ENCODE measurements around the gene DLG1. TPM values are rescaled to one million over a fixed set of nuclear protein-coding genes. Genes with fewer than 3 reads are reported as not detected.

The DLG1 gene
- total RNA-seq, 1 experiment from 2014 or later = 90.2 TPM

DNA sequence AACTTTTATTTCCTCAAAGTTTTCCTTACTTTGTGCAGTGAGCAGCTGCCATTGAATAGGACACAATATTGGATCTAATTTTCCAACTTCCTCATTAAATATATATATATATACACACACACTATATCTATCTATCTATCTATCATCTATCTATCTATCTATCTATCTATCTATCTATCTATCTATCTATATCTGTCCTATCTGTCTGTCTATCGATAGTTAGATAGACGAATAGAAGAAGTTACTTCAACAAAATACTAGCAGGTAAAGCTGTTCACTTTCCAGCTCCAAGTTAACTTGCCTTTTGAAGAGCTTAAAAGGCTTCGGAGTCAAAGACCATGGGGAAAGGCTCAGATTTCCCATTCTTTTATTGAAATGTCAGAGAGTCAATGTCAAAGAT, 3.6 kb upstream of the DLG1 start:
- intact Hi-C loops (cut with micrococcal nuclease; ENCODE audit: unreplicated experiment) (no loop called here), in situ Hi-C loops (cut with HindIII; ENCODE audit: low pct_unique_long_range_greater_than_20kb, low sequenced_read_pairs) (no loop called here)
- H3K36me3 ChIP-seq (ENCODE audit: control insufficient read depth, insufficient read depth, low read length) = peaks cover 6% of the 10 kb centered on the region; the same call in 1 of the 2 replicates
- H3K4me1 ChIP-seq (ENCODE audit: control insufficient read depth, insufficient read depth, low read length) = peaks cover 8% of the 10 kb centered on the region
- no peak for ATAC-seq
- H3K27me3 ChIP-seq (ENCODE audit: control insufficient read depth, insufficient read depth, low read length) = no peaks in the 10 kb centered on the region
- H3K27ac ChIP-seq (ENCODE audit: low read length) = no peak overlapping the region
- ChIA-PET POLR2A (interaction anchor here (0.6 kb wide), 1 partner anchor 419 kb away, joined by 3 read pairs; no protein-coding TSS in a partner anchor), CTCF (no interaction called here)
- no peaks in the 10 kb centered on the region for H3K9me3 ChIP-seq (ENCODE audit: control insufficient read depth, insufficient read depth, low read depth, low read length)
- no peak for TF ChIP-seq TCF7L2 (IDR thresholded peaks at IDR 0.05; ENCODE audit: low read depth, low read length)
- no peak for TF ChIP-seq SIN3A (IDR thresholded peaks at IDR 0.05; ENCODE audit: borderline replicate concordance, insufficient read depth, low read depth, low read length)
- TF ChIP-seq, protein P1, sequence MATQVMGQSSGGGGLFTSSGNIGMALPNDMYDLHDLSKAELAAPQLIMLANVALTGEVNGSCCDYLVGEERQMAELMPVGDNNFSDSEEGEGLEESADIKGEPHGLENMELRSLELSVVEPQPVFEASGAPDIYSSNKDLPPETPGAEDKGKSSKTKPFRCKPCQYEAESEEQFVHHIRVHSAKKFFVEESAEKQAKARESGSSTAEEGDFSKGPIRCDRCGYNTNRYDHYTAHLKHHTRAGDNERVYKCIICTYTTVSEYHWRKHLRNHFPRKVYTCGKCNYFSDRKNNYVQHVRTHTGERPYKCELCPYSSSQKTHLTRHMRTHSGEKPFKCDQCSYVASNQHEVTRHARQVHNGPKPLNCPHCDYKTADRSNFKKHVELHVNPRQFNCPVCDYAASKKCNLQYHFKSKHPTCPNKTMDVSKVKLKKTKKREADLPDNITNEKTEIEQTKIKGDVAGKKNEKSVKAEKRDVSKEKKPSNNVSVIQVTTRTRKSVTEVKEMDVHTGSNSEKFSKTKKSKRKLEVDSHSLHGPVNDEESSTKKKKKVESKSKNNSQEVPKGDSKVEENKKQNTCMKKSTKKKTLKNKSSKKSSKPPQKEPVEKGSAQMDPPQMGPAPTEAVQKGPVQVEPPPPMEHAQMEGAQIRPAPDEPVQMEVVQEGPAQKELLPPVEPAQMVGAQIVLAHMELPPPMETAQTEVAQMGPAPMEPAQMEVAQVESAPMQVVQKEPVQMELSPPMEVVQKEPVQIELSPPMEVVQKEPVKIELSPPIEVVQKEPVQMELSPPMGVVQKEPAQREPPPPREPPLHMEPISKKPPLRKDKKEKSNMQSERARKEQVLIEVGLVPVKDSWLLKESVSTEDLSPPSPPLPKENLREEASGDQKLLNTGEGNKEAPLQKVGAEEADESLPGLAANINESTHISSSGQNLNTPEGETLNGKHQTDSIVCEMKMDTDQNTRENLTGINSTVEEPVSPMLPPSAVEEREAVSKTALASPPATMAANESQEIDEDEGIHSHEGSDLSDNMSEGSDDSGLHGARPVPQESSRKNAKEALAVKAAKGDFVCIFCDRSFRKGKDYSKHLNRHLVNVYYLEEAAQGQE (IDR thresholded peaks at IDR 0.05; ENCODE audit: insufficient read depth in 1 of 2, low read depth in 2 of 2, low read length in 1 of 2) = no peak
- TF ChIP-seq, protein P2, sequence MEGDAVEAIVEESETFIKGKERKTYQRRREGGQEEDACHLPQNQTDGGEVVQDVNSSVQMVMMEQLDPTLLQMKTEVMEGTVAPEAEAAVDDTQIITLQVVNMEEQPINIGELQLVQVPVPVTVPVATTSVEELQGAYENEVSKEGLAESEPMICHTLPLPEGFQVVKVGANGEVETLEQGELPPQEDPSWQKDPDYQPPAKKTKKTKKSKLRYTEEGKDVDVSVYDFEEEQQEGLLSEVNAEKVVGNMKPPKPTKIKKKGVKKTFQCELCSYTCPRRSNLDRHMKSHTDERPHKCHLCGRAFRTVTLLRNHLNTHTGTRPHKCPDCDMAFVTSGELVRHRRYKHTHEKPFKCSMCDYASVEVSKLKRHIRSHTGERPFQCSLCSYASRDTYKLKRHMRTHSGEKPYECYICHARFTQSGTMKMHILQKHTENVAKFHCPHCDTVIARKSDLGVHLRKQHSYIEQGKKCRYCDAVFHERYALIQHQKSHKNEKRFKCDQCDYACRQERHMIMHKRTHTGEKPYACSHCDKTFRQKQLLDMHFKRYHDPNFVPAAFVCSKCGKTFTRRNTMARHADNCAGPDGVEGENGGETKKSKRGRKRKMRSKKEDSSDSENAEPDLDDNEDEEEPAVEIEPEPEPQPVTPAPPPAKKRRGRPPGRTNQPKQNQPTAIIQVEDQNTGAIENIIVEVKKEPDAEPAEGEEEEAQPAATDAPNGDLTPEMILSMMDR (IDR thresholded peaks at IDR 0.05) = no peak
- no peak for DNase-seq (ENCODE audit: low read depth, low spot score)
- H3K4me3 ChIP-seq (ENCODE audit: low read depth in 2 of 2, low read length in 2 of 2) = no peak overlapping the region
- no TSS peak for BruUV-seq (replicated peaks)

DNA sequence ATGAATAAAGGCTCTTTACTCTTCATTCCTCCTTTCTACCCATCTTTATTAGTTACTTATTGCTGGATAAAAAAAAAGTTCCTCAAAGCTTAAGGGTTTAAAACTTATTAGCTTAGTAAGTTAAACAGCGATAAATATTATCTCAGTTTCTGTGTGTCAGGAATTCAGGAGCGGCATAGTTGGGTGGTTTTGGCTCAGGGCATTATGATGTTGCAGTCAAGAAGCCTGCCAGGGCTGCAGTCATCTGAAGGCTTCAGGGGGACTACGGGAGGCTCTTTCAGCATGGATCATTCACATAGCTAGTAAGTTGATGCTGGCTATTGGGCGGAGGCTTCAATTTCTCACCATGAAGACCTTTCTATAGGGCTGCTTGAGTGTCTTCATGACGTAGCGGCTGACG, 1.9 kb upstream of the DLG1 start:
- Histone ChIP-seq H3K4me1 (ENCODE audit: control insufficient read depth, insufficient read depth, low read length) (peaks cover 20% of the 10 kb centered on the region), H3K9me3 (ENCODE audit: control insufficient read depth, insufficient read depth, low read depth, low read length) (no peaks in the 10 kb centered on the region), H3K27ac (ENCODE audit: low read length) (no peak overlapping the region), H3K27me3 (ENCODE audit: control insufficient read depth, insufficient read depth, low read length) (no peaks in the 10 kb centered on the region), H3K36me3 (ENCODE audit: control insufficient read depth, insufficient read depth, low read length) (peaks cover 20% of the 10 kb centered on the region), H3K4me3 (ENCODE audit: low read depth in 2 of 2, low read length in 2 of 2) (no peak overlapping the region)
- no peak for DNase-seq (ENCODE audit: low read depth, low spot score)
- POLR2A ChIA-PET = no interaction called here
- no TSS peak for BruUV-seq (replicated peaks)
- CTCF ChIA-PET = no interaction called here
- TF ChIP-seq, protein P1 (IDR thresholded peaks at IDR 0.05; ENCODE audit: insufficient read depth in 1 of 2, low read depth in 2 of 2, low read length in 1 of 2) = no peak
- no peak for TF ChIP-seq POLR2AphosphoS5 (IDR thresholded peaks at IDR 0.05; ENCODE audit: low read depth, low read length)
- no peak for TF ChIP-seq TCF7L2 (IDR thresholded peaks at IDR 0.05; ENCODE audit: low read depth, low read length)
- TF ChIP-seq SIN3A (IDR thresholded peaks at IDR 0.05; ENCODE audit: borderline replicate concordance, insufficient read depth, low read depth, low read length) = no peak
- TF ChIP-seq, protein P2 (IDR thresholded peaks at IDR 0.05) = no peak
- no peak for ATAC-seq
- in situ Hi-C loops (cut with HindIII; ENCODE audit: low pct_unique_long_range_greater_than_20kb, low sequenced_read_pairs) (no loop called here), intact Hi-C loops (cut with micrococcal nuclease; ENCODE audit: unreplicated experiment) (no loop called here)
